HEK293 (cell line): Measurements from ENCODE around the gene DCLK1.

Experiments used
- ZNF175 ChIP-seq: fragments of 450-650 bp; formaldehyde crosslinking; IDR thresholded peaks from 2 replicates; pipeline ENCODE4 v1.5.1; 2016; ENCODE audit warnings: missing biosample characterization, missing genetic modification characterization
- ZNF2 ChIP-seq: fragments of 450-650 bp; formaldehyde crosslinking; IDR thresholded peaks from 2 replicates; pipeline ENCODE4 v1.5.1; 2016; ENCODE audit warnings: missing biosample characterization, missing genetic modification characterization

DNA sequence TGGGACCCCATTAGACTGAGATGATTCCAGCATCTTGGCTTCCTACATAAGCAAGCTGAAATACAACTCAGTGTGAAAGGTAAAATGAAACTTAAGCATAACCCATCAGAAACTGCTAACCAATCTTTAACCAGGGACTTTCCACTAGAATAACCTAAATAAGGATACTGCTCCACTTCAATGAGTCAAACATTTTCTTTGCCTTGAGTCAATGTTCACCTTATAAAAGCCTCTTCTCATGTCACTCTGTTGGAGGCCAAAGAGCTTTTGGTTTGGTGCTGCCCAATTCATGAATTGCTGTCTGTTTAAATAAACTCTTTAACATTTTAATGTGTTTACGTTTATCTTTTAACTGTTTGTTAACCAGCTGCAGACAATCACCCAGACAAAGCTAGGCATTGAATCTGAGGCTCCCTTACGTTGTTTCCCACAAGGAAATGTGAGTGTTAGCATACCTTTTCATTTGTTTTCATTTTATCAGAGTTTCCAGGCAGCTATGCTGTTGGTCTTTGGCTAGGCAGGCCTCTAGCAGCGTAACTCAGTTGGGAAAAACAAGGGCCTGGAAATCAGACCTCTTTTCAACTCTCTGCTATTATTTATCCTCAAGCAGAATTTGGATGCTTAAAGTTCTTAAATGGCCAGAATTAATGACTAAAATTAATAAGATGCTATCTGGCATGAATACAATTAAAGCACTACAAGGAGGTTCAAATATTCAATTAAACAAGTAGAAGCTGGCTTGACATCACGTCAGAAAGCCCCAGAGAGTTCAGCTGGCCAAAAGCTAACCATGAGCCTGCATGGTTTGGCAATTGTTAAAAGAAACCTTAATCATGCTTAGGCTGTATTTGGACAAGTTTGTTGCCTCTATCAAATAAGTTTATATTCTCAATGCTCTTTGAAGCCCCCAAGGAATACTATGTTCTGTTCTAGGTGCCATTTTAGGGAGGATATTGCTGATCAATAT lies 200.2 kb downstream of the DCLK1 start:
- TF ChIP-seq ZNF2 (no peak), ZNF175 (tag by site-specific recombination) (no peak)
